ENCODE results near the gene PPP1R1A. TPM values are rescaled to one million over a fixed set of nuclear protein-coding genes. Genes with fewer than 3 reads are reported as not detected.
A peak's percentile ranks its signal among the peaks of the same experiment; 100 is the strongest.

The PPP1R1A gene
- 4.3 and 8.5 TPM in 2 replicates for total RNA-seq (2021)
- long read RNA-seq: 0 reads

GRCh38 chr12:54588110-54588889, at the start of gene PPP1R1A:
TSS of gene PPP1R1A (minus strand) at chr12:54588659. CDS start at chr12:54588488, 171 bp downstream.
- no CpG with 5 or more reads among the region's 77 CpGs for WGBS (ENCODE audit: extremely low coverage, insufficient read length, low lambda C conversion rate)
- H3K4me3 Mint-ChIP-seq: peak within 1 kb of the TSS; percentile 64 to 86
- Histone ChIP-seq H3K14ac (ENCODE audit: insufficient read depth, low read length) (no peak within 1 kb of the TSS; the same call in 1 of the 2 replicates), H3K79me1 (ENCODE audit: insufficient read depth, low read depth, low read length, poor library complexity, severe bottlenecking) (no peaks in the 10 kb centered on the region), H3K4me1 (ENCODE audit: insufficient read depth, low read length) (peaks cover 3% of the 10 kb centered on the region; the same call in 1 of the 2 replicates), H3K9me3 (ENCODE audit: control insufficient read depth, low read depth, low read length) (no peaks in the 10 kb centered on the region), H2BK15ac (ENCODE audit: low read depth, low read length) (no peak within 1 kb of the TSS), H4K5ac (ENCODE audit: insufficient read length, low read depth, low read length) (no peak within 1 kb of the TSS), H3K27ac (ENCODE audit: insufficient read length, low read depth, low read length) (no peak within 1 kb of the TSS), H3K23me2 (ENCODE audit: insufficient read length, low read depth, low read length, poor library complexity, severe bottlenecking) (peaks cover 12% of the 10 kb centered on the region), H2BK5ac (ENCODE audit: insufficient read length, low read length) (no peak within 1 kb of the TSS), H2BK20ac (ENCODE audit: low read depth, low read length, poor library complexity, severe bottlenecking) (no peak within 1 kb of the TSS), H3K79me2 (ENCODE audit: insufficient read depth, low read length) (no peaks in the 10 kb centered on the region), H2AK5ac (ENCODE audit: insufficient read length, low read length) (no peak within 1 kb of the TSS), H4K8ac (replicated peaks; ENCODE audit: insufficient read length, low read depth, low read length) (no peak within 1 kb of the TSS), H2AFZ (ENCODE audit: low read length) (no peak within 1 kb of the TSS), H3K23ac (ENCODE audit: insufficient read length, low read depth, low read length) (no peak within 1 kb of the TSS), H3K27me3 (ENCODE audit: insufficient read depth, low read length) (peaks cover 14% of the 10 kb centered on the region; the same call in 1 of the 2 replicates), H4K20me1 (ENCODE audit: control insufficient read depth, insufficient read depth, insufficient read length) (no peaks in the 10 kb centered on the region), H3K18ac (ENCODE audit: insufficient read length, low read depth, low read length) (no peak within 1 kb of the TSS), H3K4ac (ENCODE audit: low read depth, low read length) (no peak within 1 kb of the TSS), H3K4me2 (ENCODE audit: insufficient read depth, insufficient read length, low read length) (peak within 1 kb of the TSS; percentile 60), H3K9ac (ENCODE audit: extremely low read depth, insufficient read length, low read length) (no peak within 1 kb of the TSS), H3K56ac (ENCODE audit: insufficient read length, low read depth, low read length) (no peak within 1 kb of the TSS), H3T11ph (ENCODE audit: low read length) (no peak within 1 kb of the TSS), H2BK120ac (ENCODE audit: low read depth, low read length, poor library complexity, severe bottlenecking) (no peak within 1 kb of the TSS), H4K91ac (ENCODE audit: insufficient read length, low read depth, low read length) (no peak within 1 kb of the TSS), H2BK12ac (ENCODE audit: insufficient read length, low read depth, low read length) (no peak within 1 kb of the TSS)
- H3K9me3 Mint-ChIP-seq: no peaks in the 10 kb centered on the region; a peak in 1 of 5 replicates
- peaks cover 48 to 67% of the 10 kb centered on the region in 2 experiments for H3K4me1 Mint-ChIP-seq
- no peaks in the 10 kb centered on the region; a peak in 2 of 7 replicates for H3K36me3 Mint-ChIP-seq (ENCODE audit: insufficient read depth in 1 of 3, low read depth in 3 of 3)
- H3K27ac Mint-ChIP-seq: no peak within 1 kb of the TSS; a peak in 1 of 7 replicates
- peaks cover 94% of the 10 kb centered on the region for H3K27me3 Mint-ChIP-seq (ENCODE audit: low read depth)
- peak; percentile 71 for DNase-seq
- no peak for TF ChIP-seq CTCF (conservative IDR thresholded peaks at IDR 0.05)
